ENCODE data around the gene CARD10.

Gene CARD10

GRCh38 chr22:37493979-37494378 lies 25.2 kb downstream of the CARD10 start:
- Histone ChIP-seq H3K27me3 (ENCODE audit: insufficient read depth, poor library complexity, severe bottlenecking) (peaks cover 8% of the 10 kb centered on the region), H3K4me3 (replicated peaks; ENCODE audit: insufficient read depth, low read length) (no peak overlapping the region), H3K27ac (replicated peaks) (no peak overlapping the region)
- TF ChIP-seq REST (IDR thresholded peaks at IDR 0.05; ENCODE audit: insufficient replicate concordance, low read depth) (no peak), SPI1 (IDR thresholded peaks at IDR 0.05; ENCODE audit: borderline replicate concordance, low read depth) (no peak), CTCF (IDR thresholded peaks at IDR 0.05; ENCODE audit: insufficient read depth, low read length) (no peak), POLR2AphosphoS5 (IDR thresholded peaks at IDR 0.05; ENCODE audit: low read depth) (no peak), GABPA (IDR thresholded peaks at IDR 0.05; ENCODE audit: low read depth) (no peak)
- DNase-seq (ENCODE audit: low read depth in 1 of 2, low spot score in 1 of 2) = no peak

GRCh38 chr22:37492428-37493344 lies 26.5 kb downstream of the CARD10 start:
- no peak overlapping the region for H3K4me3 ChIP-seq (replicated peaks; ENCODE audit: insufficient read depth, low read length)
- peaks cover 4% of the 10 kb centered on the region for H3K27me3 ChIP-seq (ENCODE audit: insufficient read depth, poor library complexity, severe bottlenecking)
- H3K27ac ChIP-seq (replicated peaks) = no peak overlapping the region
- TF ChIP-seq GABPA (IDR thresholded peaks at IDR 0.05; ENCODE audit: low read depth) = no peak
- peak; percentile 80 for TF ChIP-seq CTCF (IDR thresholded peaks at IDR 0.05; ENCODE audit: insufficient read depth, low read length)
- peak; percentile 50 to 72 for DNase-seq (ENCODE audit: low read depth in 1 of 2, low spot score in 1 of 2)

GRCh38 chr22:37491559-37492427 lies 27.4 kb downstream of the CARD10 start:
- Histone ChIP-seq H3K27me3 (ENCODE audit: insufficient read depth, poor library complexity, severe bottlenecking) (no peaks in the 10 kb centered on the region), H3K4me3 (replicated peaks; ENCODE audit: insufficient read depth, low read length) (no peak overlapping the region), H3K27ac (replicated peaks) (no peak overlapping the region)
- TF ChIP-seq SPI1 (IDR thresholded peaks at IDR 0.05; ENCODE audit: borderline replicate concordance, low read depth) (no peak), REST (IDR thresholded peaks at IDR 0.05; ENCODE audit: insufficient replicate concordance, low read depth) (no peak), GABPA (IDR thresholded peaks at IDR 0.05; ENCODE audit: low read depth) (no peak), CTCF (IDR thresholded peaks at IDR 0.05; ENCODE audit: insufficient read depth, low read length) (no peak), POLR2AphosphoS5 (IDR thresholded peaks at IDR 0.05; ENCODE audit: low read depth) (no peak)
- DNase-seq (ENCODE audit: low read depth in 1 of 2, low spot score in 1 of 2) = no peak
